ENCODE data around the gene GPX2.

Gene GPX2

GRCh38 chr14:64912261-64912660, 30.3 kb downstream of the GPX2 start:
- TF ChIP-seq CTCF (IDR thresholded peaks at IDR 0.05; ENCODE audit: low read depth, low read length, missing control alignments) = no peak
- no peak for DNase-seq (ENCODE audit: extremely low read depth, low read depth)
- no peak overlapping the region for H3K4me3 ChIP-seq (replicated peaks; ENCODE audit: low read depth, low read length)

DNA sequence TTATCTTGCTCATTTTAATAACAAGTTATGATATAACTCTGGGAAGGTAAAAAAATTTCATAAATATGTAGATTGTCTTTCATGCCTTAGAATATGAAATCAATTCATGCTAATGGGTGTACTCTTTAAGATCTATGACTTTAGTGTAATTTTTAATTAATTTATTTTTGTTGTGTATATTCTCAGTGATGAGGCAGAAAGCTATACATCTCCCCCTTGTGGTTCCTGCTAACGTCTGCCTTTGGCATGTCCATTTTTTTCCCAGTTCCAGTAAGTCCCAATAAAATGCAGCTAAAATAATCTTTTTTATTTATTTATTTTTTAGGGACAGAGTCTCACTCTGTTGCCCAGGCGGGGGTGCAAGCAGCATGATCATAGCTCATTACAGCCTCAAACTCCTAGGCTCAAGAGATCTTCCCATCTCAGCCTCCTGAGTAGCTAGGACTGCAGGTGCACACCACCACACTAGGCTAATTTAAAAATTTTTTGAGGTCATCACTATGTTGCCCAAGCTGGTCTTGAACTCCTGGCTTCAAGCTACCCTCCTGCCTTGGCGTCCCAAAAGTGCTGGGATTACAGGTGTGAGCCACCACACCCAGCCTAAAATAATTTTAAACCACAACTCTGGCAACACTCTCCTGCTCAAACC, 31.6 kb downstream of the GPX2 start:
- H3K4me3 ChIP-seq (replicated peaks; ENCODE audit: low read depth, low read length) = no peak overlapping the region
- no peak for DNase-seq (ENCODE audit: extremely low read depth, low read depth)
- peak; percentile 74 for TF ChIP-seq CTCF (IDR thresholded peaks at IDR 0.05; ENCODE audit: low read depth, low read length, missing control alignments)

DNA sequence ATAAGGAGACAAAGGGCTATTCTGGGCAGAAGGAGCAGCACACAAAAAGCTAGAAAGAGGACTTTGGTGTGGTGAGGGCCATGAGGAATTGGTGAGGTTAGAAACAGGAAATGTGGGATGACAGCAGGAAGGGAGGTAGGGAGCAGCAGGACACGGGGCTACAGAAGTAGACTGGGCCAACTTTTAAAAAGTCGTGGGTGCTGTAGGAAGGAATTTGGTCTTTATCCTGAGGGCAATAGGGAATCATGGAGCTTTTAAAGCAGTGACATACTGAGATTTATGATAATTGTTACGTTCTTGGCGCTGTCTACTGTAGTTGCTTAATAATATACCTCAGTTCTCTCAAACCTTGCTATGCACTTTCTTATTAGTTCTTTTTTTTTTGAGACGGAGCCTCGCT, 36.5 kb downstream of the GPX2 start:
- no peak for TF ChIP-seq CTCF (IDR thresholded peaks at IDR 0.05; ENCODE audit: low read depth, low read length, missing control alignments)
- no peak for DNase-seq (ENCODE audit: extremely low read depth, low read depth)
- no peak overlapping the region for H3K4me3 ChIP-seq (replicated peaks; ENCODE audit: low read depth, low read length)

DNA sequence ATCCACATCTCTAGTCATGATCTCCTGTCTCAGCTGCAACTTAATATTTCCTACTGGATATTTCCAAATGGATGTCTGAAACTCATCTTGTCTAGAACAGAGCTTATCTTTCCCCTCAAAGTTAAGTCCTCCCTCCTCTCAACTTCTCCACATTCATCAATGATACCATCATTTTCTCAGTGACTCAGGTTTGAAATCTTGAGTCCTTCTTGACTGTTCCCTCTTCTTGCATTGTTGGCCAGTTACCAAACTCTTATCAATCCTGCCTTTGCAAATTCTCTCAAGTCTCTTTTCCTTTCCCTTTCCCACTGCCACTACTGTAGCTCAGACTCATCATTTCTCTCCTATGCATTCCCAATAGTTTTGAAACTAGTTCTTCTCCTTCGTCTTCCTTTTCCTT, 42.6 kb downstream of the GPX2 start:
- no peak for TF ChIP-seq CTCF (IDR thresholded peaks at IDR 0.05; ENCODE audit: low read depth, low read length, missing control alignments)

GRCh38 chr14:64891839-64892375, 50.6 kb downstream of the GPX2 start:
- no peak for DNase-seq (ENCODE audit: extremely low read depth, low read depth)
- peak; percentile 28 for TF ChIP-seq CTCF (IDR thresholded peaks at IDR 0.05; ENCODE audit: low read depth, low read length, missing control alignments)
- no peak overlapping the region for H3K4me3 ChIP-seq (replicated peaks; ENCODE audit: low read depth, low read length)

More for the DNA sequence above, 42.6 kb downstream of the GPX2 start:
- no peak overlapping the region for H3K4me3 ChIP-seq (replicated peaks; ENCODE audit: low read depth, low read length)
- DNase-seq (ENCODE audit: extremely low read depth, low read depth) = no peak

GRCh38 chr14:64891173-64891838, 51.2 kb downstream of the GPX2 start:
- H3K4me3 ChIP-seq (replicated peaks; ENCODE audit: low read depth, low read length) = no peak overlapping the region
- DNase-seq (ENCODE audit: extremely low read depth, low read depth) = no peak
- TF ChIP-seq CTCF (IDR thresholded peaks at IDR 0.05; ENCODE audit: low read depth, low read length, missing control alignments) = no peak
